ENCODE measurements around the gene ASB3.
"Not testable (repeated sequence)": the region's sequence is repeated elsewhere in the genome, so short reads cannot be mapped to it uniquely, and the experiment has no call there.

Gene ASB3

DNA sequence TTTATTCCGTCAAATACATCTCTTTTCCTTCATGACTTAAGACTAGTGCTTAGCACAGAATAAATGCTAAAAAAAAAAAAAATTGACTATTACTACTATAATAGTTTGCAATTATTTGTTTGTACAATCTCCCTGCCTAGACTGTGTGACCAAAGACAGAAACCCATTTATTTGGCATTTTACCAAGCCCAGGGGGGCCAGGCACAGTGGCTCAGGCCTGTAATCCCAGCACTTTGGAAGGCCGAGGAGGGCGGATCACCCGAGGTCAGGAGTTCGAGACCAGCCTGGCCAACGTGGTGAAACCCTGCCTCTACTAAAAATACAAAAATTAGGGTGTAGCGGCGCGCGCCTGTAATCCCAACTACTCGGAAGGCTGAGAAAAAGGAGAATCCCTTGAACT lies 1.4 kb downstream of the ASB3 start:
- DNase-seq: no peak

DNA sequence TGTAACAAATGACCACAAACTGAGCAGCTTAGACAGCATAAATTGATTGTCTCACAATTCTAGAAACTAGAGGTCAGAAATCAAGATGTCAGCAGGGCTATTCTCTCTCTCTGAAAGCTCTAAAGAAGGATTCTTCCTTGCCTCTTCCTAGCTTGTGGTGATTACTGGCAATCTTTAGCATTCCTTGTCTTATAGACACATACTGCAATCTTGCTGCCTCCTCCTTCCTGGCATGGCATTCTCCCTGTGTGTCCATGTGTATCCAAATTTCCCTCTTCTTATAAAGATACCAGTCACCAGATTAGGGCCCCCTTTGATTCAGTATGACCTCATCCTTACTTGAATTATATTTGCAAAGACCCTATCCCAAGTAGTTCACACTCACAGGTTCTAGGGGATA lies 2.3 kb downstream of the ASB3 start:
- no peak for DNase-seq

DNA sequence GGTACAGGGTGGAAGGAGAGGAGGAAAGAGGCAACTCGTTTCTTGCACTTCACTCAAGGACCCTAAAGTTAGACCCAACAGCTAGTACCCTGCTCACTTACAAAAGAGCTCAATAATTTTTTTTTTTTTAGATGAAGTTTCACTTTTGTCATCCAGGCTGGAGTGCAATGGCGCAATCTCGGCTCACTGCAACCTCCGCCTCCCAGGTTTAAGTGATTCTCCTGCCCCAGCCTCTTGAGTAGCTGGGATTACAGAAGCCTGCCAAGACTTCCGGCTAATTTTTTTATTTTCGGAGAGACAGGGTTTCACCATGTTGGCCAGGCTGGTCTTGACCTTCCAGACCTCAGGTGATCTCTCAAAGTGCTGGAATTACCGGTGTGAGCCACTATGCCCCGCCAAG lies 4.1 kb downstream of the ASB3 start:
- no peak for DNase-seq

DNA sequence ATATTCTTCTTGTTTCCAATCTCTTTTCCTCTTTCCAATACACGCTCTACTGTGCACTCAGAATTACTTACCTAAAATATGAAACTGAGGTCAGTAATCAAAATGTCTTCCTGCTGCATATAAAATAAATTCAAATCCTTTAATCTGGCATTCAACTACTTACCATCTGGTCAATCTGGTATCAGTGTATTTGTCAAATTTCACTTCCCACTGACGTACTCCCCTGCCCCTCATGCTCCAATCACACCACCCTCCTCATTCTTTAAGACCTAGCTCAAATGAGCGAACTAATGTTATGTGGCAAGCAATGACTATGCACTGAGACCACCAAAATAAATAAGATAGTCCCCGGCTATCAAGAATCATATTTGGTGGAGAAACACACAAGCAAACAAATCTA lies 6.7 kb downstream of the ASB3 start:
- DNase-seq: no peak

DNA sequence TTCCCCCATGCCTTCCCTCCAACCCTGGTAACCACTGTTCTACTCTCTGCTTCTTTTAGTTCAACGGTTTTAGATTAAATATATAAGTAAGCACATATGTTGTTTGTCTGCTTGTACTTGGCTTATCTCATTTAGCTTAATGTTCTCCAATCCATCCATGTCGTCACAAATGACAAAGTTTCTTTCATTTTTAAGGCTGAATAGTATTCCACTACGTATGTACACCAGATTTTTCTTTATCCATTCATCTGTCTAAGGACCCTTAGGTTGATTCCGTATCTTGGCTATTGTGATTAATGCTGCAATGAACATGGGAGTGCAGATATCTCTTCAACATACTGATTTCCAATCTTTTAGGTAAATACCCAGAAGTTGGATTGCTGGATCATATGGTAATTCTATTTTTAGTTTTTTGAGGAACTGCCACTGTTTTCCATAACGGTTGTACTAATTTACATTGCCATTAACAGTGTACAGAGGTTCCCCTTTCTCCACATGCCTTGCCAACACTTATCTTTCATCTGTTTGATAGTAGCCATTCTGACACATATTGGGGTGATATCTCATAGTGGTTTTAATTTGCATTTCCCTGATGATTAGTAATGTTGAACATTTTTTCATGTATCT lies 8.1 kb downstream of the ASB3 start:
- DNase-seq: no peak

DNA sequence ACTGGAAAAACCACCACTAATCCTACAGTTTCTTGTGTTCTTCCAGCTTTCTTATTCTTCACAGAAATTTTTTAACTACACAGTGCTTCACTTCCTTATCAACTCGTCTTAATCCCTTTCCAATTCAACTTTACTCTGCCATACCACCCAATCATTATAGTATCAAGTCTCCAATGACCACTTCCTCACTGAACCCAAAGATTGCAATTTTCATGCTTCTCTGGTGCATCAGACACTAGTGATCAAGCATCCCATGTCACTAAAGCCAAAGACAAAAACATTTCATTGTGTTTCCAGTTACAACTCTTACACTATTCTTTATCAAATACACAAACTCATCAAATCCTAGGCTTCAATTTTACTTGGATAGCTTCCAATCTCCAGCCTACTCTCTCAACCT lies 9.6 kb downstream of the ASB3 start:
- no peak for DNase-seq

DNA sequence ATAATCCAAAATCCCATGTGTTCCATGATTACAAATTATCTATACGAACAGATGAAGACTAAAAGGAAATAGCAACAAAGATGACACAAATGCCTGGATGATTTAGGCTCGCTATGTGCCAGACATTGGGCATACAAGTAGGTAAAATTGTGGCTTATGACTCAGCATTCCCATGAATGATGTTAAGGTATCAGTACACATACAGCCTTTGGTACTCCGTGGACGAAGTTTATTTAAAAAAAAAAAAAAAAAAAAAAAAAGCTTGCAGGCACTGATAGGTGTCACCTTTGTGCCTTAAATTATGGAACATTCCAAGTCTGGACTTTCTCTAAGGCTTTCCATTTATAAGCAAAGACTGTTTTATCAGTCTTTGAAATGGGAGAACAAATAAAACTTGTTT lies 16.5 kb downstream of the ASB3 start:
- DNase-seq: peak; percentile 16

DNA sequence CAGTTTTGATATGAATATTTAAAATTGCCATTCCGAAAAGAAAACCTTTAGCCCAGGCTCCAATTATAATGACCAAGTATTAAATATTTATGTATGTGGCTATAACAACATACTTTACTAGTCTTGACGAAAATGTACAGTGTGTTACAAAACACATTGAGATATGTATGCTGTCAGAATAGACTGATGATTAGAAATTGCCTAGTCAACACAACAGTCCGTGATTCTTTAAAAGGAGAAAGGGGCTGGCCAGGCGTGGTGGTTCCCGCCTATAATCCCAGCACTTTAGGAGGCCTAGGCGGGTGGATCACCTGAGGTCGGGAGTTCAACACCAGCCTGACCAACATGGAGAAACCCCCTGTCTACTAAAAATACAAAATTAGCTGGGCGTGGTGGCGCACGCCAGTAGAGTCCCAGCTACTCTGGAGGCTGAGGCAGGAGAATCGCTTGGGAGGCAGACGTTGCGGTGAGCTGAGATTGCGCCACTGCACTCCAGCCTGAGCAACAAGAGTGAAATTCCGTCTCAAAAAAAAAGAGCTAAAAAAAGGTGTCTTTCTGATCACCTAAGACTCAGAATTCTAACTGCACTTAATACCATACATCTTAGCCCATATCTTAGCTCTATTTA lies 17.3 kb downstream of the ASB3 start:
- no peak for DNase-seq

DNA sequence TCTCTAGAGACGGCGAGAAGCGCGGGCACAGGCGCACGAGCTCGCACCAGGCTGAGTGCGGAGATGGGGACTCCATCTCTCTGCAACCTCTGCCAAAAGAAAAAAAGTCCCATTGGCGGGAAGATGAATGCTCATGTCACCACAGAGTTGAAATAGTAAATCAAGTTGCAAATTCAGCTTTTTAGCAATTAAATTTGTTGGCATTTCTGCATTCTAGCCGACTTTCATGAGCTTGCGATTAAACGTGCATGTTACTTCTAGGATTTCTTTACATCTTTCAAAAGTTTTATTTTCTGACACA lies 18.6 kb downstream of the ASB3 start:
- no peak for DNase-seq

DNA sequence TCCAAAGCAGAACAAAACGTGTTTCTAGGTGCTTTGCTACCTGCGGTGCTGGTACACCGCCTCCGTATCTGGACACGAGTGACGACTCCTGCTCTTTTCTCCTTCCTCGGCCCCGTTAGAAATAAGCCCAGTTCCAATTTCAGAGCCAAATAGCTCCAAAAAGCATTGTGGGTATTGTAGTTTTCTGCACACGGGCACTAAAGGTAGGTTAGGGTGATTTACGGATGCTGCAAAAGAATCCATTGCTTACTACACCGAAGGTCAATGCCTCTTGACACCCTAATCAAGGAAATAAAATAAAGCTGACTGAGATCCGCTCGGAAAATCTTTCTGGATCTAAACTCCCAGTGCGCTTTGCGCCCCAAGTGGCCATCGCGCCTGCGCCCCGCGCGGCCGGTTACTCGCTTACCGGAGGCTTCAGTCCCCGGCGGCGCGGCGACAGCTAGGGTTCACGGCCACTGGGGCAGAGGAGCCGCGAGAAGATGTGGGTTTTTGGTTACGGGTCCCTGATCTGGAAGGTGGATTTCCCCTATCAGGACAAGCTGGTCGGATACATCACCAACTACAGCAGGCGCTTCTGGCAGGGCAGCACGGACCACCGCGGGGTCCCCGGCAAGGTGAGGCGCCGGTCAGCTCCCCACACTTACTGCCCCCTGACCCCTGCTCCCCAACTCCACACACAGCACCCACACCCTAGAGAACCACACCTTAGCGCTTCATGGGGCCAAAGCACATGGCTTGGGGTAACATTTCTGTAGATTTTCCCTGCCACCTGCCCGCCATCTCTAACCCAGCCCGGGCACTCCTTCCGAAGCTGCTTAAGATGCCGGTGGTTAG lies 19.1 kb downstream of the ASB3 start, which contains the start of gene CHAC2:
Gene CHAC2 (plus strand): TSS at position 400 of the 837 bp plus-strand sequence. CDS start 83 bp downstream, at position 483.
- peak; percentile 92 for DNase-seq

DNA sequence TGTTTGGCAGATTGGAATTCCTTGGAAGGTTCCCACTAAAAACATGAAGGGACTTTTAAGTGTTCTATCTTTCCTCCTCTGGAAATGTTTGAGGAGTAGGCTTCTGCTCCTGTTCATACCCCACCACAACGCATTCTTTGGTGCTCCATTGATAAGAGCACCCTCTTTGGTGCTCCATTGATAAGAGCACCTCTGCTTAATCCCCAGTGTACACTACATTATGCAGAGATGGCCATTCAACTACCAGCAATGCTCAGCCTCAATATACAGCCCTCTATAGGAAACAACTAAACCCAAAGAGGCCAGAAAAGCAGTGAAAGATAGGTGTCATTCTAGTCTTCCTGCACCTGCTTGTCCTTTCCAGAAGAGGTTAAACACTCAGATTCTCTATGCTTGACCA lies 21.0 kb downstream of the ASB3 start:
- no peak for DNase-seq

DNA sequence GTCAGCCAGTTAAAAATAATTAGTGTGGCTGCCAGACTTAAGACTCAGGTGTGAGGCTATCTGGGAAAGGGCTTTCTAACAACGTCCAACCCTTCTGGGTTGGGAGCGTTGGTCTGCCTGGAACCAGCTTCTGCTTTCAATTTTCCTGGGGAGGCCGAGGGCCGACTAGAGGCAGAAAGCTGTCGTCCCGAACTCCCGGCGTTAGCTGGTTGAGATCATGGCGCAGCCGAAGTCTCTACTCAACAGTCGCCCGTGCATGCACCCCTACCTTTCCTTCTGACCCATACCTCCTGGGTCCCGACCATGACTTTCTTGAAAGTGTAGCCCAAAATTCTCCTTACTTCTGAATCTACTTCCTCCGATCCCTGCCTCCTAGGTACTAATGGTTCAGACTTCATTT lies 29.5 kb downstream of the ASB3 start:
- DNase-seq: not testable (repeated sequence)

DNA sequence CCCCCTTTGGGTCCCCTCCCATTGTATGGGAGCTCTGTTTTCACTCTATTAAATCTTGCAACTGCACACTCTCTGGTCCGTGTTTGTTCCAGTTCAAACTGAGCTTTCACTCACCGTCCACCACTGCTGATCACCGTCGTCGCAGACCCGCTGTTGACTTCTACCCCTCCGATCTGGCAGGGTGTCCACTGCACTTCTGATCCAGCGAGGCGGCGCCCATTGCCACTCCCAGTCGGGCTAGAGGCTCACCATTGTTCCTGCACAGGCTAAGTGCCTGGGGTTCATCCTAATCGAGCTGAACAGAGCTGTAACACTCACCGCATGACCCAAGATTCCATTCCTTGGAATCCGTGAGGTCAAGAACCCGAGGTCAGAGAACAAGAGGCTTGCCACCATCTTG lies 30.1 kb downstream of the ASB3 start:
- DNase-seq: no peak

DNA sequence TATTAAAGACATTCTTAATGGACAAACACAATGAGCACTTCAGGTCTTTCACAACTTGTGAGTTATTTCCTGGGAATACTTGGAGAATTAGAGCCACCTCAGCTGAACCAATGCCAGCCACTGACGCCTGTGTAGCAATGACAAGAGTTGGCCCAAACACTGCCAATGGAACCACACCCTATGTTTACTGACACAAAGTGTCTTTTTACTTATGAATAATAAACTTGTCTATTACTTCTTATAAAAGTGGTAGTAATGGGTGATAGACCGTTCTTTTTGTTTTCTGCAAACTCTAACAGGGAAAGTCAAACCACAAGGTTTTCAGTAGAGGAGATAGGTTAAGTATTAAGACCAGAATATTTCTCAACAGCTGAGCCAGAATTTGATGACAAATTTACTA lies 31.6 kb downstream of the ASB3 start:
- no peak for DNase-seq

DNA sequence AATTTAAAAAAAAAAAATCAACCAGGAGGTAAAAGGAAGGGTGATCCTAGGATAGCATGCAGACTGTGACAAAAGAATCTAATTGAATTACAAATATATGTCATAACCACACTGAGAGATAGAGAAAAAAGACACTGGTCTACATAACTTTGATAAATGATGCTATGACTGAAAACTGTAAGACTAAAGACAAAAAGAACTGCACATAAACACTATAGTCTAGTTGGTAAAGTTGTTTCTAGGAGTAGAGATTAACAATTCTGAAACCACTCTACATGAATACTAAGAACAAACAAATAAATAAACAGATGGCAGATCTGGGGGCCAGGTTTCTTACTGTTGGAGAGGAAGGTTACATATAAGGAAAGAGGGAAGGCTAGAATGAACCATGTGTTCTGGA lies 33.7 kb downstream of the ASB3 start:
- no peak for DNase-seq

DNA sequence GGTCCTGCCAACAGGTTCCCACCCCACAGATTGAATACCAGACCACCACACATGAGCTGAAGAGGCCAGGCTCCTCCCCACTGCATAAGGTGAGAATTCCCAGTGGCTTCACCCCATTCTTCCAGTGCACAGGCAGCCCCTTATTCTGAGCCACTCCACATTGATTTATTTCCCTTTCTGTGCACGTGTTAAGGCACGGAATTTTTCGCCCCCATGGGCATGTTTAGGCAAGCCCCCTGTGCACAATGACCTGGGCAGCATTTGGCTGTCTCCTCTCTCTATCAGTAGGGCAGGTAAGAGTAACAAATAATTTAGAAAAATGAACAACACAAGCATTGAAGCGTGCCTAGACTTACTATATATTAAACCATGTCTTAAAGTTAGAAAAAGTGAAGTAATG lies 34.4 kb downstream of the ASB3 start:
- no peak for DNase-seq

DNA sequence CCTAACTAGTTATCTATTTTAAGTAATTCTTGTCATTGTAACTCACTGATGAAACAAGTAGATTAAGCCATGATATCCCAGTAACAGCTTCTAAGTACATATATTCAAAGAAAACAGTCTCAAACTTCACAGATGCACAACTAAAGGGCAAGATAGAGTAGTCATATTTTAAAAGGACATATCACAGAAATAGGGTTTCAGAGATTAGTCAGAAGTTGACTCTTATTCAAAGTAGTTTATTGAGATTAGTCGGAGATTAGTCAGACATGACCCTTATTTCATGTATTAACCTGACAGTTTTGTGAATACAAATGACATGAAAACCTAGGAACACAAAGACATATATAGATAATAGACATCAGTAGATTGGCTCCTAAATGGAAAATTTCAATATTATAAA lies 35.0 kb downstream of the ASB3 start:
- DNase-seq: no peak

DNA sequence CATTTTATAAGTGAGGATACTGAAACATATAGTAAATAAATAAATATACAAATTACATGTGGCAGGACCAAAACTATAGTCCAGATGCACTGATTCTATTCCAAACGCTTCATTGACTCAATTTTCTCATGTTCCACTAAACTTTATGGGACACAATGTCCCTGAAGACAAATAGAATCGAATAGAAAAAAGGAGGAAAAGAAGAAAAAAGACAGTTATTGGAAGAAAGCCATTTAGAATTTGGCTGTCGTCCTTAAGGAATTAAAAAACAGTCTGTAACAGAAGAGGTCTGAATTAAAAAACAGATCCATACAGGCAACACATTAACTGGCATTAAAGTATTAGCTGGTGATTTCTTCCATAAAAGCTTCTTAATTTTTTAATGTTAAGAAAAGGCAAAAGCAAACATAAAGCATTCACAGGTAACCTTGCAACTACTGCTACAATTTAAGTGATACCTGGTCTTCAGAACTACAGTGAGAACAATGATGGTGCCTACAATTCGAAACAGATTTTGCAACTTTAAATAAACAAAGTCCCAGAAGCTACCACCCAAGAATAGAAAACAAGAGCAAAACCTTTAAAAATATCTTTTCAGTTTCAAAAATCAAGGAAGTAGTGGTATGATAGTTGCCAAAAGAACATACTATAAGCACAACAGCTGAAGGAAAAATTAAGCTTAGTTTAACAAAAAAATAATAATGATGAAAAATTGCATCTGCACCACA lies 36.5 kb downstream of the ASB3 start:
- DNase-seq: no peak

DNA sequence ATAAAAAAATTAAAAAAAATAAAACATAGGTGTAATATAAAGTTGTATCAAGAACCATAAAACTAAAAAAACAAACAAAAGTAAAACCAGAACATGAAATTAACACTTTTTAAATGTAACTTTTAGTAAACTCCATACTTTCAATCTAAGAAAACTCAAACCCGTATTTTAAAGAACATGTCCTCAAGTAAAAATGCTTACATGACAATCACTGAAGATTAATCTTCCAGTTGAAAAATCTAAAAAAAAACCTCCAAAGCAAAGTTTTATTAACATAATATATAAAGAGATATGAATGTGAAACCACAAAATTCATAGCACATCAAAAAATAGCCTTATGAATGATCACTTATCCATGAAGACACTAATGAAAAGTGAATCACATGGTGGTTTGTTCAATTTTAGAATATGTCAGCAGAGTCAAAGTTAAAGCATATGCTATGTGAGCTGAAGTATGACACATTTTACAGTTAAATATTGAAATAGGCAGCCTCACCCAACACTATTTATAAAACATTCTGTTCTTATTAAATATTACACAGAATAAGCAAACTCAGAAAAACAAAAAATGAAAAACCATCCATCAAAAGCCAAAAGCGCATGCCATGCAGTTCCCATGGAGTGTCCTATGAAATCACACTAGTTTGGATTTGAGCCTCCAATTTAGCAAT lies 42.2 kb downstream of the ASB3 start:
- DNase-seq: no peak

DNA sequence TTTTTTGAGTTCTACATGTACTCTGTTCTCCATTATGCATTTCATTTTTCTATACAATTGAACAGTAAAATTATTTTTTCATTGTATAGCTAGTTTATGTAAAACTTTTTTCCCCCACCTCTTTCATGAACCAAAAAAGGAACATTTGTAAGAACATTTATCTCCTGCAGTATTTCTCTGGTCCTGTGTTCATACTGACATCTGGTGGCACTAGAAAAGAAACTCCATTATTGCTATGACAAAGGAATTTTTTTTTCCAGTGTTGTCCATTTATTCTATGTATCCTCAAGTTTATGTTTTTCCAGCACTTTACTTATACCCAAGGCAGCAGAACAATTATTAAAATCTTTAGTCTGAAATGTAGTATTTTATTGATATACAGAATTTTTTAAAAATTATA lies 46.6 kb downstream of the ASB3 start:
- no peak for DNase-seq

DNA sequence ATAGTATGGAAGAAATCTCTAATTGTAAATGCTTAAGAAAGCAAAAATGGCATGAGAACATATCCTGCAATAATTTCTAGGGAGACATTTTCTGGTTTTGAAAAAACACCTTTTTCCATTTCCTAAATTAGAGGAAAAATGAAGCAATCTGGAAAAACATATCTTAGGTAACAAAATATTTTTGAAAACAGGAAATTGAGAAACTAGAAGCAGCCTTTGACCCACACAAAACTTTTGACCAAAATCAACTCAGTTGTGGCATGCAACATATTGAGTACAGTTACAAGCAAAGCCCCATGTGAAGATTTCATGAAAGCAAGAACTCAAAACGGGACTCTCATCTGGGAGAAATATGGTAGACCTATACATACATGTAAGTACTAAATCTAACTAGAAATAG lies 47.7 kb downstream of the ASB3 start:
- DNase-seq: no peak

DNA sequence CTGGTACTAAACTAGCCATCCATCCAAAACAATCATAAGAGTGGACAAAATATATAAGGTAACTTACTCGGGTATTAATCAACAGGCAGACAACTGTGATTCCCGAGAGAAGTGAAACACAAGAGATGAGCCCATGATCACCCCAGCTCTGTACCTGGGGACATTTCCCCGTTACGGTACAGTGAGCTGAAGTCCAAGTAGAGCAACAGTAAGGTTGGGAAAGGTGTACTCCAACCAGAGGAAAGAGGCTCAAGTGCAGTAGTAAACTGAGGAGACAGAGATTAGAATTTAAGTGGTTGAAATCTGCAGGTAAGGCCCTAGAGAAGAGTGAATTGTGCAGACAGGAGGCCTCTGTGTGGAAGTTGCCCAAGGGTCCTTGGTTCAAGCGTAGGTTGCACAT lies 49.7 kb downstream of the ASB3 start:
- DNase-seq: no peak

DNA sequence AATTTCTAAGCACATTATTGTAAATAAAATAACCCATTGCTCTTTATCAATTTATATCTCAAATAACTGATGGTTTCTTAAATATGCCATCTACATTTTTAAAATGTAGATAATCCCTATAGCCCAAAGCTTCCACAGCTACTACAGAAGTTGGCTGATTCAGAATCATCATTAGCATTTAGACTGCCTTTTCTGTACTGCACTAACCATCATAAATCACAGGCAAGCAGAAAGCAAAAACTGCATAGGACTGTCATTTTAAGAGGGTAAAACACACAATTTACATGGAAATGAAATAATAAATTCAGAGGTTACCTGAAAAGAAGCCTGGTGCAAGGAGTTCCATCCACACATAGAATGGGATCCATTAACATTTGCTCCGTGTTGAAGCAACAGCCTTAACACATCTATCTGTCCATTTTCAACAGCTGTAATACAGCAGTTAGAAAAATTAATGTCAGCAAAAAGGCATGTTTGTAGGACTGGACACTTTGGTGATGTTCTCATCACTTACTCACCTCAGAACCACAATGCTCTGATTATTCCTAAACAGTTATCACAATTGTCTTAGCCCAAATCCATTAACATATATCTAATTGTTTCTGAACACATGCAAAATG lies 57.5 kb downstream of the ASB3 start:
- no peak for DNase-seq
